HG03039 (cell line): Measurements from ENCODE around the gene BANP.
"Not testable (repeated sequence)": the region's sequence is repeated elsewhere in the genome, so short reads cannot be mapped to it uniquely, and the experiment has no call there.

Experiments
- ATAC-seq: cut with Tn5 transposase; IDR thresholded peaks from one replicate; pipeline ENCODE4 v1.9.1; 2021; ENCODE audit warnings: mild to moderate bottlenecking, moderate library complexity; ENCODE audit not compliant: unreplicated experiment

BANP gene

GRCh38 chr16:88077328-88078108 lies 126.3 kb downstream of the BANP start:
- no peak for ATAC-seq

- ATAC-seq = no peak
Measured at GRCh38 chr16:88078111-88078775, 127.0 kb downstream of the BANP start.

- ATAC-seq = no peak
Measured at GRCh38 chr16:88083582-88083981, 132.3 kb downstream of the BANP start.

- no peak for ATAC-seq
Measured at GRCh38 chr16:88084881-88085280, 133.6 kb downstream of the BANP start.

- no peak for ATAC-seq
Measured at GRCh38 chr16:88086571-88087516, 135.6 kb downstream of the BANP start.

- ATAC-seq = no peak
Measured at GRCh38 chr16:88087517-88087877, 136.3 kb downstream of the BANP start.

- ATAC-seq = no peak
Measured at GRCh38 chr16:88088161-88088581, 136.9 kb downstream of the BANP start.

GRCh38 chr16:88088611-88089010 lies 137.4 kb downstream of the BANP start:
- not testable (repeated sequence) for ATAC-seq

GRCh38 chr16:88089071-88089470 lies 137.8 kb downstream of the BANP start:
- ATAC-seq = not testable (repeated sequence)

GRCh38 chr16:88089632-88090376 lies 138.6 kb downstream of the BANP start:
- not testable (repeated sequence) for ATAC-seq

- ATAC-seq = not testable (repeated sequence)
Measured at GRCh38 chr16:88090377-88091175, 139.3 kb downstream of the BANP start.

GRCh38 chr16:88091221-88091971 lies 140.2 kb downstream of the BANP start:
- not testable (repeated sequence) for ATAC-seq

GRCh38 chr16:88091972-88092302 lies 140.7 kb downstream of the BANP start:
- ATAC-seq = not testable (repeated sequence)

- not testable (repeated sequence) for ATAC-seq
Measured at GRCh38 chr16:88092791-88093555, 141.7 kb downstream of the BANP start.

- not testable (repeated sequence) for ATAC-seq
Measured at GRCh38 chr16:88093556-88094252, 142.5 kb downstream of the BANP start.

GRCh38 chr16:88094253-88094575 lies 143.0 kb downstream of the BANP start:
- ATAC-seq = not testable (repeated sequence)

- not testable (repeated sequence) for ATAC-seq
Measured at GRCh38 chr16:88094900-88095299, 143.7 kb downstream of the BANP start.

- ATAC-seq = not testable (repeated sequence)
Measured at GRCh38 chr16:88096659-88097058, 145.4 kb downstream of the BANP start.
